HEK293T (cell line): ENCODE data around the gene POLR3C.

Experiments used
- BHLHE40 ChIP-seq: fragments of 450-650 bp; IDR thresholded peaks from 2 replicates; pipeline ENCODE4 v1.6.1; 2016; ENCODE audit warnings: mild to moderate bottlenecking, moderate library complexity, borderline replicate concordance
- CTBP1 ChIP-seq: fragments of 450-650 bp; IDR thresholded peaks from 2 replicates; pipeline ENCODE4 v1.6.1; 2016; ENCODE audit warnings: borderline replicate concordance
- FOXA1 ChIP-seq: fragments of 450-650 bp; IDR thresholded peaks from 2 replicates; pipeline ENCODE4 v1.6.1; 2016; ENCODE audit warnings: mild to moderate bottlenecking
- FOXM1 ChIP-seq: fragments of 450-650 bp; IDR thresholded peaks from 2 replicates; pipeline ENCODE4 v1.6.1; 2017; ENCODE audit warnings: mild to moderate bottlenecking, borderline replicate concordance
- SP1 ChIP-seq: fragments of 450-650 bp; IDR thresholded peaks from 2 replicates; pipeline ENCODE4 v1.6.1; 2017
- SUZ12 ChIP-seq: fragments of 450-650 bp; IDR thresholded peaks from 2 replicates; pipeline ENCODE4 v1.6.1; 2016; ENCODE audit warnings: mild to moderate bottlenecking
- TARDBP ChIP-seq: fragments of 450-650 bp; IDR thresholded peaks from 2 replicates; pipeline ENCODE4 v1.6.1; 2016
- ZNF384 ChIP-seq: fragments of 450-650 bp; IDR thresholded peaks from 2 replicates; pipeline ENCODE4 v1.6.1; 2016

GRCh38 chr1:145788580-145788979, 35.4 kb upstream of the POLR3C start:
- no peak for TF ChIP-seq FOXM1
- TF ChIP-seq BHLHE40: no peak
- no peak for TF ChIP-seq FOXA1
- no peak for TF ChIP-seq ZNF384
- TF ChIP-seq TARDBP: no peak
- TF ChIP-seq SP1: no peak
- TF ChIP-seq SUZ12: no peak
- TF ChIP-seq CTBP1: no peak
